ENCODE data around the gene TBCD.
A peak's percentile ranks its signal among the peaks of the same experiment; 100 is the strongest.

TBCD gene

GRCh38 chr17:82812058-82812457, 60.2 kb downstream of the TBCD start:
- Histone ChIP-seq H3K4me1 (ENCODE audit: insufficient read depth, poor library complexity, severe bottlenecking) (no peaks in the 10 kb centered on the region), H3K9me3 (ENCODE audit: severe bottlenecking) (no peaks in the 10 kb centered on the region), H3K27me3 (ENCODE audit: insufficient read depth, poor library complexity, severe bottlenecking) (no peaks in the 10 kb centered on the region), H3K36me3 (ENCODE audit: low read depth) (peaks cover 42% of the 10 kb centered on the region), H3K4me3 (ENCODE audit: severe bottlenecking) (no peak overlapping the region), H3K27ac (ENCODE audit: poor library complexity, severe bottlenecking) (no peak overlapping the region)
- TF ChIP-seq CTCF (IDR thresholded peaks at IDR 0.05; ENCODE audit: poor library complexity, severe bottlenecking), result no peak
- DNase-seq (ENCODE audit: low spot score) (no peak), ATAC-seq (ENCODE audit: low read depth) (no peak)

- H3K27me3 ChIP-seq (ENCODE audit: insufficient read depth, poor library complexity, severe bottlenecking), result no peaks in the 10 kb centered on the region
- no peak overlapping the region for H3K4me3 ChIP-seq (ENCODE audit: severe bottlenecking)
- H3K9me3 ChIP-seq (ENCODE audit: severe bottlenecking), result no peaks in the 10 kb centered on the region
- H3K4me1 ChIP-seq (ENCODE audit: insufficient read depth, poor library complexity, severe bottlenecking), result no peaks in the 10 kb centered on the region
- no peak overlapping the region for H3K27ac ChIP-seq (ENCODE audit: poor library complexity, severe bottlenecking)
- peaks cover 42% of the 10 kb centered on the region for H3K36me3 ChIP-seq (ENCODE audit: low read depth)
- DNase-seq (ENCODE audit: low spot score), result no peak
- ATAC-seq (ENCODE audit: low read depth), result no peak
- no peak for TF ChIP-seq CTCF (IDR thresholded peaks at IDR 0.05; ENCODE audit: poor library complexity, severe bottlenecking)
These were observed 60.7 kb downstream of the TBCD start for GRCh38 chr17:82812601-82813000.

GRCh38 chr17:82813299-82814051, 61.6 kb downstream of the TBCD start:
- TF ChIP-seq CTCF (IDR thresholded peaks at IDR 0.05; ENCODE audit: poor library complexity, severe bottlenecking), result no peak
- H3K9me3 ChIP-seq (ENCODE audit: severe bottlenecking), result no peaks in the 10 kb centered on the region
- no peak overlapping the region for H3K27ac ChIP-seq (ENCODE audit: poor library complexity, severe bottlenecking)
- H3K4me3 ChIP-seq (ENCODE audit: severe bottlenecking), result no peak overlapping the region
- DNase-seq (ENCODE audit: low spot score) (no peak), ATAC-seq (ENCODE audit: low read depth) (no peak)
- no peaks in the 10 kb centered on the region for H3K4me1 ChIP-seq (ENCODE audit: insufficient read depth, poor library complexity, severe bottlenecking)
- peaks cover 45% of the 10 kb centered on the region for H3K36me3 ChIP-seq (ENCODE audit: low read depth)
- no peaks in the 10 kb centered on the region for H3K27me3 ChIP-seq (ENCODE audit: insufficient read depth, poor library complexity, severe bottlenecking)

- peak; percentile 51 for DNase-seq (ENCODE audit: low spot score)
- Histone ChIP-seq H3K27ac (ENCODE audit: poor library complexity, severe bottlenecking) (no peak overlapping the region), H3K36me3 (ENCODE audit: low read depth) (peaks cover 54% of the 10 kb centered on the region), H3K27me3 (ENCODE audit: insufficient read depth, poor library complexity, severe bottlenecking) (no peaks in the 10 kb centered on the region), H3K4me3 (ENCODE audit: severe bottlenecking) (no peak overlapping the region), H3K4me1 (ENCODE audit: insufficient read depth, poor library complexity, severe bottlenecking) (no peaks in the 10 kb centered on the region), H3K9me3 (ENCODE audit: severe bottlenecking) (peaks cover 3% of the 10 kb centered on the region)
- no peak for ATAC-seq (ENCODE audit: low read depth)
- TF ChIP-seq CTCF (IDR thresholded peaks at IDR 0.05; ENCODE audit: poor library complexity, severe bottlenecking), result no peak
These were observed 63.0 kb downstream of the TBCD start for GRCh38 chr17:82814834-82815233.

- DNase-seq (ENCODE audit: low spot score), result peak; percentile 44
- Histone ChIP-seq H3K4me1 (ENCODE audit: insufficient read depth, poor library complexity, severe bottlenecking) (no peaks in the 10 kb centered on the region), H3K9me3 (ENCODE audit: severe bottlenecking) (peaks cover 5% of the 10 kb centered on the region), H3K27ac (ENCODE audit: poor library complexity, severe bottlenecking) (no peak overlapping the region), H3K36me3 (ENCODE audit: low read depth) (peaks cover 51% of the 10 kb centered on the region), H3K27me3 (ENCODE audit: insufficient read depth, poor library complexity, severe bottlenecking) (no peaks in the 10 kb centered on the region), H3K4me3 (ENCODE audit: severe bottlenecking) (no peak overlapping the region)
- TF ChIP-seq CTCF (IDR thresholded peaks at IDR 0.05; ENCODE audit: poor library complexity, severe bottlenecking), result no peak
- ATAC-seq (ENCODE audit: low read depth), result no peak
These were observed 63.5 kb downstream of the TBCD start for GRCh38 chr17:82815354-82815753.

All from RWPE2 (cell line).